Activated effector memory CD4-positive, alpha-beta T cell treated with anti-CD3 and anti-CD28 coated beads, Interleukin-2, amount 50 U/mL, for 16 hours (primary cell): ENCODE data around the gene ZFP64.
"Not testable (repeated sequence)": the region's sequence is repeated elsewhere in the genome, so short reads cannot be mapped to it uniquely, and the experiment has no call there.

Experiments used
- DNase-seq: peaks from one replicate; pipeline ENCODE4 v3.0.0-alpha.2; 2020

Gene ZFP64

GRCh38 chr20:52152921-52153320 lies 38.7 kb downstream of the ZFP64 start:
- no peak for DNase-seq

GRCh38 chr20:52152416-52152815 lies 39.2 kb downstream of the ZFP64 start:
- no peak for DNase-seq

GRCh38 chr20:52150440-52151258 lies 40.9 kb downstream of the ZFP64 start:
- DNase-seq, result no peak

GRCh38 chr20:52145587-52145986 lies 46.0 kb downstream of the ZFP64 start:
- no peak for DNase-seq

- DNase-seq, result no peak
Measured at GRCh38 chr20:52143277-52143676, 48.3 kb downstream of the ZFP64 start.

- DNase-seq, result no peak
Measured at GRCh38 chr20:52142757-52143156, 48.8 kb downstream of the ZFP64 start.

- DNase-seq, result no peak
Measured at GRCh38 chr20:52139986-52140385, 51.6 kb downstream of the ZFP64 start.

GRCh38 chr20:52137850-52138249 lies 53.7 kb downstream of the ZFP64 start:
- DNase-seq, result no peak

GRCh38 chr20:52133714-52134113 lies 57.9 kb downstream of the ZFP64 start:
- not testable (repeated sequence) for DNase-seq

- DNase-seq, result no peak
Measured at GRCh38 chr20:52132337-52132736, 59.2 kb downstream of the ZFP64 start.

GRCh38 chr20:52131048-52131643 lies 60.4 kb downstream of the ZFP64 start:
- no peak for DNase-seq

- DNase-seq, result no peak
Measured at GRCh38 chr20:52130406-52130805, 61.2 kb downstream of the ZFP64 start.

- no peak for DNase-seq
Measured at GRCh38 chr20:52129611-52130010, 62.0 kb downstream of the ZFP64 start.

- no peak for DNase-seq
Measured at GRCh38 chr20:52127309-52127708, 64.3 kb downstream of the ZFP64 start.

GRCh38 chr20:52124821-52125220 lies 66.8 kb downstream of the ZFP64 start:
- no peak for DNase-seq

- DNase-seq, result no peak
Measured at GRCh38 chr20:52118696-52119095, 72.9 kb downstream of the ZFP64 start.

GRCh38 chr20:52118016-52118623 lies 73.5 kb downstream of the ZFP64 start:
- DNase-seq, result no peak

GRCh38 chr20:52110456-52110855 lies 81.1 kb downstream of the ZFP64 start:
- DNase-seq, result no peak

- no peak for DNase-seq
Measured at GRCh38 chr20:52105442-52106422, 85.8 kb downstream of the ZFP64 start.

- DNase-seq, result no peak
Measured at GRCh38 chr20:52104546-52105441, 86.8 kb downstream of the ZFP64 start.

- no peak for DNase-seq
Measured at GRCh38 chr20:52103913-52104545, 87.5 kb downstream of the ZFP64 start.
